HG02938 (cell line): Measurements from ENCODE around the gene ATP2B3.

ENCODE experiments used
- ATAC-seq: cut with Tn5 transposase; IDR thresholded peaks from one replicate; pipeline ENCODE4 v1.9.1; 2021; ENCODE audit warnings: mild to moderate bottlenecking, moderate library complexity; ENCODE audit not compliant: unreplicated experiment

The ATP2B3 gene

DNA sequence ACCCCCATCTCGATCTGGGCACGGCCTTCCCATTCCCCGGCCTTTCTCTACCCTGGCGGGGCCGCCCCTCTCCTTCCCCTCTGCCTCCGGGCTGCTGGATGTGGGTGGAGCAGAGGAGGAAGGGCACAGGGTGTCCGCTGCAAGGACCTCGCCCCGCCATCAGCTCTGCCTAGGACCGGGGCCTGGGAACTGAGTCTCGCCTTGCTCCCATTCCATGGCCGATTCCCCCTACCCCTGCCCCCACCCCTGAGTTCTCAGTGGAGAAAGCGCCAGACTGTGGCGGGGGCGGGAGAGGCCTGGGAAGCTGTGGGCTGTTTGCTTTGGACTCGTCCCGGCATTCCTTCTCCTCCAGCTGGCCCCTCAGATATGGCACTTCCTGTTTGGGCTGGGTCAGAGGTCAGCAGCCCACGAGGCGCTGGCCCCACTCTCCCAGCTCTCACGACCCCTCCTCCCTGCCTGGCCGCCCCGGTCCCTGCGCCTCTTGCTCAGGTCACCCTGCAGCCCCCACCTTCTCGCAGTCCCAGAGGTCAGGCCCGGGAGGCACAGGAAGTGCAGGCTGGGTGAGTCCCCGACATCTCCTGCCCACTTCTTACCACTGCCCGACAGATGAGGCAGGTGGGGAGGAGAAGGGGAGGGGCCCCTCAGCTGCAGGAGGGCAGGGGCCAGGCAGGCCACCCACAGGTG, 29.1 kb upstream of the ATP2B3 start:
- no peak for ATAC-seq

DNA sequence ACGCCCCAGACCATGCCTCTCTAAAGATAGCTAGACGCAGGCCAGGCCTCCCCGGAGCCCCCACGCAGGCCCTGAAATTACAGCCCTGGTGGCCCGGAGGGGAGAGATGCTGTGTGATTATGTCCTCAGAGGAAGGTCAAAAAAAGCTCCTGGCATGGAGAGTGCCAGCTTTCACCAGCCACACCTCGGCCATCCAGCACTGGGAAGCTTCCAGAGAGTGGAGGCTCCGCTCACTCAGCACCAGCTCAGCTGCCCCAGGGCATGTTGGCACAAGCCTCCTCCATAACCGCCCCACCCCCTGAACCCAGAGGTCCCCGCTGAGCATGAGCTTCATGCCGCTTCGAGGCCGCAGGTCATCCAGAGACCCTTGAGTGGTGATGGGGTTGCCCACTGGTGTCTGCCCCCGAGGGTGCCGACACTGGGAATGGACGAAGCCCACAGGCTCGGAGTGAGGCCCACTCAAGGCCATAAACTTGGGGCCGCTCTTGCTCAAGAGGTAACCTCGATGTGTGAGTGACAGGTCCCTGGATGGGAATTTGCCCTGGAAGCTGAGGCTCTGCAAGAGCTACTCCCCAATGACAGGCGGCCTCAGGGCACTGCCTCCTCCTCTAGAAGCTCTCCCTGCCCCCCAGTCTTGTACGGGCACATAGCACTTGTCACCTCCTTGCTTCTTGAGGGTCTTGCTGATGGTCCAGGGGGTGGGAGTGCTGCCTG, 27.1 kb upstream of the ATP2B3 start:
- no peak for ATAC-seq

DNA sequence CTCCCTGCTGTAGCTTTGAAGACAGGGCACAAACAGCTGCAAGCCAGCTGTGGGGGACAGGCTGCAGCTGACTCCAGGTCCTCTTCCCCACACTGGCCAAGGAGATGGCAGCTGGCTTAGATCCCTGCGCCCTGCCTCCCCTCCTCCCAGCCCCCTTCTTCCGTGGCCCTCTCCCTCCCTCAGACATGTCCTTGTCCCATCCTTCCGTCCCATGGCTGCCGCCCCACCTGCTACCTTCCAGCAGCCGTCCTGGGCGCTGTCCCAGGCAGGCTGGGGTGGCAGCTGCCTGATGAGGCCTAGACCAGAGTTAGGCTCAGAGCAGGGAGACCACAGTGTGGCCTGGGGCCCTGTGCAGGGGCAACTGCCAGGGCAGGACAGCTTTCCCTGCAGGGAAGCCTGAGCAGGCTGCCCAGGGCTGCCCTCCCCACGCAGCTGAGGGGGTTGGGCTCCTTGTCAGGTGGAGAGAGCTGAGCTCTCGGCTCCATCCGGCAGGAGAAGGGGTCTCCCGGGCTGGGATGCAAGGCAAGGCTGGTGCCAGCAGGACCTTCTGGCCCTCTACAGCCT, 26.0 kb upstream of the ATP2B3 start:
- ATAC-seq, result no peak

DNA sequence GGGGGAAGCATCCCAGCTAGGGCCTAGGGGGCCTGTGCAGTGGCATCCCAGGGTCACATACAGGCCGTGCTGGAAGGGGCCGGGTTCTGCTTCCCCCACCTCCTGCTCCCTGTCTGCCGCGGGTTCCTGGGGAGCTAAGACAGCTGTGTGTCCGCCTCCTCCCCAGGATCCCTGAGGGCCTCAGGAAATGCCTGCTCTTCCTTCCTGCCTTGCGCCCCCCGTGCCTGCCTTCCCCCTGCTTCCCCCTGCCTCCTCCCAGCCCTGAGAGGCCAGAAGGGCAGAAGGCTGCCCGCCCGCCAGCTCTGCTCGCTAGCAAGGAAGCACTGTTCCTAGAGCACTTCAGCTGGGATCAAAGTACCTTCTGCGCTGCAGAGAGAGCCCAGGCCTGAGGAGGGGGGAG, 25.5 kb upstream of the ATP2B3 start:
- no peak for ATAC-seq

DNA sequence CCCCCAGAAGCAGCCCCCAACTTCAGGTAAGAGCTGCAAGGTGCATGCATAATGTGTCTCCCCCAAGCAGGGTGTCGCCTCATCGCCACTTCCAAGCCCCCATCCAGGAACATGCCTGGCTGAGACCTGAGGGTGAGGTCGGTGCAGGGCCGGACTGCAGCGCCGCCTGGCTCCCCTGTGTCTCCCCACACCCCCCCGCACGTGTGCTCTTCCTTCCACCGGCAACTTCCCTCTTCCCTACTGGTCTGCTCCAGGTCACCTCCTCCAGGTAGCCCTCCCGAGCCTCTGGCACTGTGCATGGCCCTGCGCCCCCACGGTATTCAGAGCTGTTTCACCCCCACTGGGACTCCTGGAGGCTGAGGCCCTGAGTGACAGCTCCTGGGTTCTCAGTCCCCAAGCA, 24.9 kb upstream of the ATP2B3 start:
- ATAC-seq, result no peak

DNA sequence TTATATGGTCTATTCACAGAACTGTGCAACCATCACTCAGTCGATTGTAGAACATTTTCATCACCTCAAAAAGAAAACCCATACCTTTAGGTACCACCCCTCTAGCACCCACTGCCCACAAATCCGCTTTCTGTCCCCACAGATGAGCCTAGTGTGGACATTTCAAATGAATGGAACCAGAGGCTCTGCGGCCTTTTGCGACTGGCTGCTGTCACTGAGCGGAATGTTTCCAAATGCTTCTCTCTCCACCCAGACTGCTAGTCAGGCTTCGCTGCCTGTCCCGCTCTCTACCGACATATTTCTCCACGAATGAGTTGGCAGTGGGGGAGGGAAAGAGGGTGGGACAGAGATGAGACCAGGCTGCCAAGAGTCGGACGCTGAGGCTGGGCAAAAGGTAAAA, 24.4 kb upstream of the ATP2B3 start:
- ATAC-seq, result no peak

DNA sequence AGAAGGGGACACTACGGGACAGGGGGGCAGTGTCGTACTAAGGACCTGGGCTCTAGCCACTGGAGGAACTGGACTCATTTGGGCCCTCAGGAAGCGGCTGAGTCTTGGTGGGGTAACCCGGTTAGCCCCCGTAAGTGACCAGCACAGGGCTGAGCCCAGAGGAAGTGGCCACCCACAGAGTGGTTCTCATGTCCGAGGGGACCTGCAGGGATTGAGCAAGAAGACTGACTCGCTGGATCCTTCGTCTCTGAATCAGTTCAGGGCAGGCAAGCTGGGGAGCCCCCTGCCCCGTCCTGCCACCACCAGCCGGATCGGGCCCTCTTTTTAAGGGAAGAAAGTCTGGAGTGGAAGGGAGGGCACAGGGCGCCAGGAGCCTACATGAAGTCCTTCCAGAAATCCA, 23.4 kb upstream of the ATP2B3 start:
- ATAC-seq, result no peak

DNA sequence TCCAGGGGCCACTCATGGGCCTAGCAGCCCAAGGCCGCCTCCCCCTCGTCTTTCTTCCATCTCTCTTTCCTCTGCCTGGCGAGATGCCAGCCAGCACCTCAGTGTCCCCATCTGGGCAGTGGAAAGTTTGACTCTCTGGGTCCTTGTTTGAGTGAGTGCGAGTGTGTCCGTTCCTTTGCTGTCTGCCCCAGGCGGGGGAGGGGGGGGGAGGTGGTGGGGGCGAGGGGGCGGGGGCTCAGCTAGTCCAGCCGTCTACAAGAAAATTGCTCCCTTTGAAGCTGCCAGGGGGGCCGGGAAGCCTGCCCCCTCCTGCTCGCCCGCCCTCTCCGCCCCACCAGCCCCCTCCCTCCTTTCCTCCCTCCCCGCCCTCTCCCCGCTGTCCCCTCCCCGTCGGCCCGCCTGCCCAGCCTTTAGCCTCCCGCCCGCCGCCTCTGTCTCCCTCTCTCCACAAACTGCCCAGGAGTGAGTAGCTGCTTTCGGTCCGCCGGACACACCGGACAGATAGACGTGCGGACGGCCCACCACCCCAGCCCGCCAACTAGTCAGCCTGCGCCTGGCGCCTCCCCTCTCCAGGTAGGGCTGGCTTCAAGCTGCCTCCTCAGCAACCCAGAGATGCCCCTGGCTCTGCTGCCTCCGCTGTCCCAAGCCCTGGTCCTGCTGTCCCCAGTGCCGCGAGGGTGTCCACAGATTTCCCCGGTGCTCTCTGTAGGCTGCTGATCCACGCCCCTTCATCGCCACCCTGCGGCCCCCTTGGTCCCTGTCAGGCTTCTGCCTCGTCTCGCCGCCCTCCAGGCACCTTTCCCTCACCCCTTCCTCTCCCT, 22.7 kb upstream of the ATP2B3 start, which contains the start of gene BGN:
BGN (plus strand) TSS at position 440 of the 821 bp plus-strand sequence. CDS start 9,652 bp downstream, outside the sequence.
- ATAC-seq, result no peak

DNA sequence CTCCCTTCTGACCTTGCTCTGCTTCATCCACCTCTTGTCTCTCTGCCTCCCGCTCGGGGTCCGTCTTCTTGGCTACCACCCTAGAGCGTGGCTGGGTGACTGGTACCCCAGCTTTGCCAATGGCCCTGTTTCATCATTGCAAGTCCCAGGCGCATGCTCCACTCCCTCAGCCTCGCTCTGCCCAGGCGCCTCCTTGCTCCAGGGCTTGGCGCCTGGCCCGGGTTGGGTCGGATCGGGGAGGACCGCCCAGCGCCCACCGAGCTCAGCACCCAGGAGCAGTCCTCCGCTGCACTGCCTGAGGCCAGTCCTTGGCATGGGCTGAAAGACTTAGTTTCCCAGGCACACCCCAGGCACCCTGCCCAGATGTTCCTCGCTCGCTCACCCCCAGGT, 22.1 kb upstream of the ATP2B3 start:
- no peak for ATAC-seq

DNA sequence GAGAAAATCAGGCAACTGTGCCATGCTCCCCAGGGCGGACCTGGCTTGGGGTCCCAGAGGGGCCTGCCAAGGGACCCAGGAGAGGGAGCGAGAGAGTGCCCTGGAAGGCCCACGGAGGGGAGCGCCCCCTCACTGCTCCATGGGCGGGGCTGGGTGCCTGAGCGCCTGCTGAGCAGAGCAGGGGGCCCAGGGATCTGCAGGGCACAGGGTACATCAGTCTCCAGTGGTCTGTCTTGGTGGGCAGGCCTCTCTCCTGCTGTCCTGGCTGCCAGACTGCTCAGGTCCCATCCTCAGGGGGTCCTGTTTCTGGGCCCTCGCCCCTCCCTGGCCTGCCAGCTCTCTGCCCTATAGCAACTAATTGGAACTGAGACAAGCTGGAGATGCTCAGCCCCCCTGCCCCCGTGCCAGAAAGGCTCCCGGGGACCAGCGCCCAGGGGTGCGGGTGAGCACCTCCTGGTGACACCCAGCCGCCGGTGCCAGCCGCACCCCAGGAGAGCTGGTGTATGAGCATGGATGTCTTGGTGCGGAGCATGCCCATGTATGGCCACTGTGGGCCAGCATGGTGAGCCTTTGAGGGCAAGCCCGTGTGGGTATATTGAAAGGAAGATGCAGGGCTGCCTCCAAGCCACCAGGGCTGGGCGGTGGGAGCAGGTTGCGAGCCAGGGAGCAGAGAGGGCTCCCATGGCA, 21.4 kb upstream of the ATP2B3 start:
- ATAC-seq, result no peak

DNA sequence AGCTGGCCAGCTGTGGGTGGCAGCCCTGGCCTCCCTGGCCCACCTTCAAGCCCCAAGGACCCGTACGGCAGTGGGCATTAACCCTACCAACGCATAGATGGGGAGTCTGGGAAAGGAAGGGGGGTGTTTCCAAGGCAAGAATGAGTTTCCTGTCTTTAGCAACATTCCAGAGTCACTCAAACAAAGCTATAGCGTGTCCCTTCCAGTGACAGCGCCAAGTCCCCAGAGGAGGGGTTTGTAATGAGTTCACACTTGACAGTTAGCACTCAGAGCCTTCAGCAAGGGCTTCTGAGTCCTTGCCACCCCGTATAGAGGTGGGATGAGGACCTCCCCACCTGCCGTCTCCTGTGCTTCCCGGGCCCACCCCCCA, 20.9 kb upstream of the ATP2B3 start:
- ATAC-seq, result no peak

DNA sequence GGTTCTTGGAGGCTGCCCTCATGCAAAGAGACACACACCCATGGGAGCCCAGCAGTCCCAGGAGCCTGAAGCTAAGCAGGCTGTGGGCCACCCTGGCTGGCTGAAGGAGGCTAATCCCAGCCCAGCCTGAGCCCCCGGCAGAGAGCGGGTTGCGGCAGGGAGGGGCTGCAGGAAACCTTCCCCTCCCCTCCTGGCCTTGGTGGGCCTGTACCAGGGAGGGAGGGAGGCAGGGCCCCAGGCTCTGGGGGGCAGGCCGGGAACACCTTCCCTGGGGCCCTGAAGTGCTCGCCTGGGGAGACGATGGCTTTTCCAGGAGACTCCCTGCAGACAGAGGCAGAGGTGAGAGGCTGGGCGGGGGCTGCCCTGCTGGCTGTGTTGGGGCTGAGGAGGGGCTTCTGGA, 19.0 kb upstream of the ATP2B3 start:
- no peak for ATAC-seq

DNA sequence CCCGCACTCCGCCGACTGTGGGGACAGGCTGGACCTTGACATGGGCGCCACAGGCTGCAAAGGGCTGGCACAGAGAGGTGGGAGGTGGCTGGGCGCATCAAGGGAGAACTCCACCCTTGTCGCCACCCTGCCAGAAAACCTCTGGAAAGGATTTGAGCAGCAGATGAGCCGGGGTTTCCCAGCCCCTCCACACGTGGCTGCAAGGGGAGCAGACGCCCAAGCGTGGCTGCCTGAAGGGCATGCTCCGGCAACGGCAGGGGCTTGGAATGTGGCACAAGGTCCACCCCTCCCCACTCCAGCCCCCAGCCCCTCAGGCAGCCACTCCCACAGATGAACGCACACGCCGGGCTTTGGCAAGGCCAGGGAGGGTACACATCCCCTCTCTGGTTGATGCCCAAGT, 18.1 kb upstream of the ATP2B3 start:
- no peak for ATAC-seq

DNA sequence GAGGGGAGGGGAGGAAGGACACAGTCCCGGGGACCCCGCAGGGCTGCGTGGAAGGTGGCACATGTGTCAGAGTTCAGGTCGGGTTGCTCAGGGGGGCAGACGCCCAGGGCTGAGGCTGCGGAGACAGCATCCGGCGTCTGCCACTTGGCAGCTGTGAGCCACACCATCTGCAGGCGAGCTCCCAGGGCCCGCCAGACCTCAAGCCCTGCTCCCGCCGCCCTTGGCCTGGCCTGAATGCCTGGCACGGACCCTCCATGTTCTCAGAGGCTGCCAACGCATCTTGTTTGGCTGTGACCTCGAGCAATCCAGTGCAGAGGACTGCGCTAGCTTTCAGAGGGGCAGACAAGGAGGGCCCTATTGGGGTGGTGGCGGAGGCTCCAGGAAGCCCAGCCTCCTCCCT, 17.6 kb upstream of the ATP2B3 start:
- no peak for ATAC-seq

DNA sequence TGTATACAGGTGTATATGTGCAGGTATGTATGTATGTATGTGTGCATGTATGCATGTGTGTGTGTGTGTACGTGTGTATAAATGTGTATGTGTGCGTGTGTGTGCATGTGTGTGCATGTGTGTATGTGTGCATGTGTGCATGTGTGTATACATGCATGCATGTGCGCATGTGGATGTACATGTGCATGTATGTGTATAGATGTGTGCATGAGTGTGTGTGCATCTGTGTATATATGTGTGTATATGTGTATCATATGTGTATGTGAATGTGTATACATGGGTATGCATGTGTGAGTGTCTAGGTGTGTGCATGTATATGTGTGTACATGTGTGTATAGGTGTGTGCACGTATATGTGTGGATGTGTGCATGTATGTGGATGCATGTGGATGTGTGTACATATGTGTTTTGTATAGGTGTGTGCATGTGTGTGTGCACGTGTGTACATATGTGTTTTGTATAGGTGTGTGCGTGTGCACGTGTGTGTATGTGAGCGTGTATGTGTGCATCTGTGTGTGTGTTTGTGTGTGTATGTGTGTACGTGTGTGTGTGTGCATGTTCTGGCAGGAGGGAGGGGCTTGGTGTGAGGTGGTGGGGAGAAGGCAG, 16.7 kb upstream of the ATP2B3 start:
- ATAC-seq, result no peak

DNA sequence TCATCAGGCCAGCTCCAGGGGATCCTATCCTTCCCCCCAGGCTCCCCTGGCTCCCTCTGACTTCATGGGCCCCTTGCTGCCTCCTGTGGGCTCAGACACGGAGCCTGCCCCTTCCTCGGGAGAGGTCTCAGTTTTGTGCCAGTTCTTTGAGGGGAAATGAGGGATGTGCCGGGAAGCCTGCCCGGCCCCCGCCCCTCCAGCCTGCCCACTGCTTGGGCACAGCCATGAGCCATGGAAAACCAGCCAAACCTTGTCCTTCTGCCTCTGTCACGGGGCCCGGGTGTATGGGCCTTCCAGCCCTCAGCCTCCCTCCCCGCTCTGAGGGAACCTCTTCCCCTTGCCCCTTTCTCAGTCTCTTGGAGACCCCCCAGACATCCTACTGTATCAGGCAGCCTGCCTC, 15.9 kb upstream of the ATP2B3 start:
- ATAC-seq, result no peak

DNA sequence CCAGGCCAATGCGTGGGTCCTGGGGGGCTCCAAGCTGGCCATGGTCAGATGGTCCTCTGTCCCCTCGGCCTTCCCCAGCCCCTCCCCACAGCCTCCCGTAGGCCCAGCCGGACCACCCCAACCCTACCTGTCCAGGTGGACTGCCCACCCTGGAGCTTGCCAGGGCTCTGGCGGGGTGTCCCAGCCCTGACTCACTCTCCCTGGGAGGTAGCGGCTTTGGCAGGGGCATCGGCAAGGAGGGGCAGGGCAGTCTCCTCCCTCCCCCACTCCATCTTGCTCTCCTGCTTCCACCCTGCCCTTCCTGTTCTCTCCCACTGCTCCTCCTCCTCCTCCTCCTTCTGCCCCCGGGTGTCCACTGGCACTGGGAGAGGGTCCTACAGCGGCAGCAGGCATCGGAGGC, 15.3 kb upstream of the ATP2B3 start:
- ATAC-seq, result no peak

DNA sequence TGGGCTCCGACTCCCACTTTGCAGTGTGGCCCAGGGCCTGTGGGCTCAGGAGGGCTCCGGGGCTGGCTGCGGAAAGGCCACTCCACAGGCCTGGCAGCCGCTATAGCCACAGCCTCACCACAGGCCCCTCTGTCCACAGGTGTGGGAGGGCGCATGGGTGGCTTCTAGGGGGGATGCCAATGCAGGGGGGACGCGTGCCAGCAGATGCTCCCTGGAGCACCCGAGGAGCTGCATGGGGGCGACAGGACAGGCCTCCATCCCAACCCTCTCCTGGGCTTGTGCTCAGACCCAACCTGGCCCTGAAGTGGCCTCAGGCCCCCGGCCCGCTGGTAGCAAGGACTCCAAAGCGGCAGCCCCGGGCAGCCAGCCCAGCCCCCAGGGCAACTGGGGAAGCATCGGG, 14.6 kb upstream of the ATP2B3 start:
- no peak for ATAC-seq

DNA sequence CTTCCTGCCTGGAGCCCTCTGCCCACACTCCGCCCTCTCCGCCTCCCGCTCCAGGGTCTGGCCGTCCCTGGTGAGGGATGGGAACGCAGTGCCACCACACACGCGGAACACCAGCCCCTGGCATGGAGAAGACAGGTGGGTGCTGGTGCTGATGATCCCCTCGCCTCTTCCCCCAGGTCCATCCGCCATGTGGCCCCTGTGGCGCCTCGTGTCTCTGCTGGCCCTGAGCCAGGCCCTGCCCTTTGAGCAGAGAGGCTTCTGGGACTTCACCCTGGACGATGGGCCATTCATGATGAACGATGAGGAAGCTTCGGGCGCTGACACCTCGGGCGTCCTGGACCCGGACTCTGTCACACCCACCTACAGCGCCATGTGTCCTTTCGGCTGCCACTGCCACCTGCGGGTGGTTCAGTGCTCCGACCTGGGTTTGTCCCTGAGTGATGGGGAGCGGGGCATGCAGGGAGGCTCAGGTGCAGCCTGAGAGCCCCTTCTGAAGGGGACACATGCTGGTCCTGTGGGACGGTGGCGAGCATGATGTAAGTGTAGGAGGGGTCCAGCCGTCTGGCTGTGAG, 12.9 kb upstream of the ATP2B3 start:
- ATAC-seq, result no peak

DNA sequence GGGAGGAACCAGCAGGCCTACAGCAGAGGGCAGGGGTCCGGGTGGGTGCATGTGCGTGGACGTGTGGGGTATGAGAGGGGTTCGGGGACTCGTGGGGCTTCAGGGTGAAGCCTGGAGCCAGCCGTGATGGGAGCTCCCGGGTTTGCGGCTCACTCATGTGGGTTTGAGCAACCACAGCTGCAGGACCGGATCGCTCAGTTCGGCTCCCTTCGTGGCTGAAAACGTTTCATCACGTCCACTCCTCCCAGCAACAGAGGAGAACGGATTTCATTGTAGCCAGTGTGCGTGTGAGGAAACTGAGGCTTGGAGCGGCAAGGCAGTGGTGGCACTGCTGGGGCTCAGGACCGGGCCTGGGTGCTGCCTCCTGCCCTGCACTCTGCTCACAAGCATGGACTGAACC, 12.1 kb upstream of the ATP2B3 start:
- no peak for ATAC-seq
